HEK293 (cell line): ENCODE results near the gene SPACA7.

Experiments
- CTCF ChIA-PET: fragments of 350-600 bp; formaldehyde crosslinking; extraction: SDS; loops from one replicate; lab custom pipeline; 2021; ENCODE audit warnings: antibody characterized with exemption; lab: Yijun Ruan, JAX
- POLR2A ChIA-PET: fragments of 300-600 bp; formaldehyde crosslinking; extraction: SDS; loops from one replicate; lab custom pipeline; 2020; ENCODE audit warnings: antibody characterized with exemption, inconsistent platforms; lab: Yijun Ruan, JAX
- H3K27ac ChIP-seq: fragments of 200-500 bp; sonication (Bioruptor generic); 2 replicates; pipeline ENCODE4 v1.5.1; 2014; ENCODE audit warnings: low read depth, low read length, control low read depth, inconsistent platforms; ENCODE audit errors: extremely low read depth
- H3K36me3 ChIP-seq, 2 experiments: fragments of 200-500 bp in 1 of 2; sonication (Bioruptor generic) in 1 of 2; 1 replicate in 1 of 2; 2 replicates in 1 of 2; pipeline ENCODE4 v1.5.1; 2014 to 2017; ENCODE audit warnings: inconsistent platforms in 2 of 2, low read length in 2 of 2; ENCODE audit not compliant: control insufficient read depth in 2 of 2, insufficient read depth in 1 of 2
- H3K4me1 ChIP-seq: fragments of 200-500 bp; sonication (Bioruptor generic); 2 replicates; pipeline ENCODE4 v1.5.1; 2014; ENCODE audit warnings: mild to moderate bottlenecking, low read length, inconsistent platforms; ENCODE audit not compliant: control insufficient read depth, insufficient read depth
- H3K4me3 ChIP-seq: 2 replicates; pipeline ENCODE4 v1.5.1; 2011; ENCODE audit warnings: low read depth, mild to moderate bottlenecking, control low read depth, low read length, moderate library complexity
- H3K9me3 ChIP-seq: fragments of 200-500 bp; sonication (Bioruptor generic); 2 replicates; pipeline ENCODE4 v1.5.1; 2014; ENCODE audit warnings: low read depth, low read length, inconsistent platforms; ENCODE audit not compliant: control insufficient read depth, insufficient read depth
- BCL11A ChIP-seq: fragments of 450-650 bp; formaldehyde crosslinking; IDR thresholded peaks from 2 replicates; pipeline ENCODE4 v1.5.1; 2016; ENCODE audit warnings: low read depth, missing biosample characterization, missing genetic modification characterization
- EGR2 ChIP-seq: fragments of 450-650 bp; formaldehyde crosslinking; IDR thresholded peaks from 2 replicates; pipeline ENCODE4 v1.5.1; 2016; ENCODE audit warnings: low read depth, missing biosample characterization, missing genetic modification characterization
- FEZF1 ChIP-seq: fragments of 450-650 bp; formaldehyde crosslinking; IDR thresholded peaks from 2 replicates; pipeline ENCODE4 v1.5.1; 2016; ENCODE audit warnings: missing biosample characterization, missing genetic modification characterization
- KLF10 ChIP-seq: fragments of 450-650 bp; IDR thresholded peaks from 2 replicates; pipeline ENCODE4 v1.5.1; 2018; ENCODE audit warnings: missing biosample characterization, mild to moderate bottlenecking, missing genetic modification characterization
- OSR2 ChIP-seq: fragments of 450-650 bp; formaldehyde crosslinking; IDR thresholded peaks from 2 replicates; pipeline ENCODE4 v1.5.1; 2016; ENCODE audit warnings: missing biosample characterization, missing genetic modification characterization
- ZBTB20 ChIP-seq: fragments of 450-650 bp; formaldehyde crosslinking; IDR thresholded peaks from 2 replicates; pipeline ENCODE4 v1.5.1; 2016; ENCODE audit warnings: missing biosample characterization, missing genetic modification characterization
- ZNF132 ChIP-seq: fragments of 450-650 bp; formaldehyde crosslinking; IDR thresholded peaks from 2 replicates; pipeline ENCODE4 v1.5.1; 2017; ENCODE audit warnings: missing biosample characterization, missing genetic modification characterization, borderline replicate concordance
- ZNF26 ChIP-seq: fragments of 450-650 bp; formaldehyde crosslinking; IDR thresholded peaks from 2 replicates; pipeline ENCODE4 v1.5.1; 2016; ENCODE audit warnings: missing biosample characterization, missing genetic modification characterization
- ZNF280C ChIP-seq: fragments of 450-650 bp; formaldehyde crosslinking; IDR thresholded peaks from 2 replicates; pipeline ENCODE4 v1.5.1; 2016; ENCODE audit warnings: missing biosample characterization, missing genetic modification characterization
- ZNF280D ChIP-seq: fragments of 450-650 bp; formaldehyde crosslinking; IDR thresholded peaks from 2 replicates; pipeline ENCODE4 v1.5.1; 2016; ENCODE audit warnings: missing biosample characterization, missing genetic modification characterization
- ZNF292 ChIP-seq: fragments of 450-650 bp; formaldehyde crosslinking; IDR thresholded peaks from 2 replicates; pipeline ENCODE4 v1.5.1; 2016; ENCODE audit warnings: low read depth, missing biosample characterization, missing genetic modification characterization, borderline replicate concordance
- ZNF302 ChIP-seq: fragments of 450-650 bp; formaldehyde crosslinking; IDR thresholded peaks from 2 replicates; pipeline ENCODE4 v1.5.1; 2016; ENCODE audit warnings: missing biosample characterization, missing genetic modification characterization, low read depth
- ZNF473 ChIP-seq: fragments of 450-650 bp; formaldehyde crosslinking; IDR thresholded peaks from 2 replicates; pipeline ENCODE4 v1.5.1; 2017; ENCODE audit warnings: missing biosample characterization, missing genetic modification characterization
- ZNF48 ChIP-seq: fragments of 450-650 bp; formaldehyde crosslinking; IDR thresholded peaks from 2 replicates; pipeline ENCODE4 v1.5.1; 2016; ENCODE audit warnings: missing biosample characterization, missing genetic modification characterization
- ZNF610 ChIP-seq: fragments of 450-650 bp; formaldehyde crosslinking; IDR thresholded peaks from 2 replicates; pipeline ENCODE4 v1.5.1; 2016; ENCODE audit warnings: missing biosample characterization, missing genetic modification characterization, borderline replicate concordance
- ZNF658 ChIP-seq: fragments of 450-650 bp; formaldehyde crosslinking; IDR thresholded peaks from 2 replicates; pipeline ENCODE4; 2016; ENCODE audit warnings: missing biosample characterization, missing genetic modification characterization
- ZNF785 ChIP-seq: fragments of 450-650 bp; formaldehyde crosslinking; IDR thresholded peaks from 2 replicates; pipeline ENCODE4 v1.5.1; 2016; ENCODE audit warnings: missing biosample characterization, missing genetic modification characterization
- TF ChIP-seq, protein P1 (sequence below): fragments of 450-650 bp; formaldehyde crosslinking; IDR thresholded peaks from 2 replicates; pipeline ENCODE4 v1.5.1; 2017; ENCODE audit warnings: missing biosample characterization, missing genetic modification characterization
- TF ChIP-seq, protein P2 (sequence below): fragments of 450-650 bp; formaldehyde crosslinking; IDR thresholded peaks from 2 replicates; pipeline ENCODE4 v1.5.1; 2016; ENCODE audit warnings: missing biosample characterization, missing genetic modification characterization, low read depth

The SPACA7 gene

GRCh38 chr13:112330479-112331381 lies 45.4 kb upstream of the SPACA7 start:
- TF ChIP-seq ZBTB20 (tag by site-specific recombination) (no peak), BCL11A (tag by site-specific recombination) (no peak), FEZF1 (tag by site-specific recombination) (no peak), ZNF292 (tag by site-specific recombination) (no peak), ZNF473 (no peak), ZNF302 (tag by site-specific recombination) (no peak), ZNF785 (tag by site-specific recombination) (no peak)
- POLR2A ChIA-PET, result no interaction called here
- no peaks in the 10 kb centered on the region for H3K36me3 ChIP-seq
- no peaks in the 10 kb centered on the region for H3K4me1 ChIP-seq
- CTCF ChIA-PET, result no interaction called here
- no peaks in the 10 kb centered on the region for H3K9me3 ChIP-seq
- H3K27ac ChIP-seq, result no peak overlapping the region
- no peak overlapping the region for H3K4me3 ChIP-seq

DNA sequence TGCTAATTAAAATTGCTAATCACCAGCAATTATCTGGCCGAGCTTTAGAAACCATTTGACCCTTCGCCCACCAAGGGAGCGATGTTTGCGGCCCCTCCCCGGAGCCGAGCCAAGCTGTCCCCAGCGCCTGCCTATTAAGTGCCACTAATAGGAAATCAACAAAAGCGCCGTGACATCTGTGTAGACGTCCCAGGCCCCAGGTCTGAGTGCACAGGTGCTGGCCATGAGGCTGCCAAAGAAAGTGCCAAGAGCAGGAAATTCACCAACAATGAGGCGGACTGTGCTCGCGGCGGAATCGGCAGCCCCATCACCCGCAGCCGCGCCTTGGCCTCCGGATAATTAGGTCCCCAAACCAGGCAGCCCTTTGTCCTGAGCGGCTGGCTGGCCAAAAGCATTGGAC lies 44.5 kb upstream of the SPACA7 start:
- Histone ChIP-seq H3K27ac (no peak overlapping the region), H3K4me1 (no peaks in the 10 kb centered on the region), H3K9me3 (no peaks in the 10 kb centered on the region), H3K36me3 (no peaks in the 10 kb centered on the region)
- CTCF ChIA-PET, result no interaction called here
- POLR2A ChIA-PET, result no interaction called here
- no peak for TF ChIP-seq ZNF26
- TF ChIP-seq ZNF610 (tag by site-specific recombination), result no peak
- no peak for TF ChIP-seq ZNF658 (tag by site-specific recombination)
- TF ChIP-seq ZNF48 (tag by site-specific recombination), result no peak
- TF ChIP-seq OSR2 (tag by site-specific recombination), result no peak
- TF ChIP-seq BCL11A (tag by site-specific recombination), result no peak
- no peak for TF ChIP-seq ZNF280C (tag by site-specific recombination)
- TF ChIP-seq ZNF132 (tag by site-specific recombination), result no peak
- TF ChIP-seq, all 188 proteins: peak for 0
- no peak overlapping the region for H3K4me3 ChIP-seq

GRCh38 chr13:112332727-112333126 lies 43.4 kb upstream of the SPACA7 start:
- no peak overlapping the region for H3K4me3 ChIP-seq
- H3K27ac ChIP-seq, result no peak overlapping the region
- no peaks in the 10 kb centered on the region for H3K36me3 ChIP-seq
- H3K9me3 ChIP-seq, result no peaks in the 10 kb centered on the region
- ChIA-PET POLR2A (no interaction called here), CTCF (interaction anchor here (1.0 kb wide), 1 partner anchor 33 kb away, joined by 3 read pairs; no protein-coding TSS in a partner anchor)
- H3K4me1 ChIP-seq, result no peaks in the 10 kb centered on the region
- no peak for TF ChIP-seq ZNF280D
- TF ChIP-seq ZNF132 (tag by site-specific recombination), result no peak
- TF ChIP-seq, protein P1, sequence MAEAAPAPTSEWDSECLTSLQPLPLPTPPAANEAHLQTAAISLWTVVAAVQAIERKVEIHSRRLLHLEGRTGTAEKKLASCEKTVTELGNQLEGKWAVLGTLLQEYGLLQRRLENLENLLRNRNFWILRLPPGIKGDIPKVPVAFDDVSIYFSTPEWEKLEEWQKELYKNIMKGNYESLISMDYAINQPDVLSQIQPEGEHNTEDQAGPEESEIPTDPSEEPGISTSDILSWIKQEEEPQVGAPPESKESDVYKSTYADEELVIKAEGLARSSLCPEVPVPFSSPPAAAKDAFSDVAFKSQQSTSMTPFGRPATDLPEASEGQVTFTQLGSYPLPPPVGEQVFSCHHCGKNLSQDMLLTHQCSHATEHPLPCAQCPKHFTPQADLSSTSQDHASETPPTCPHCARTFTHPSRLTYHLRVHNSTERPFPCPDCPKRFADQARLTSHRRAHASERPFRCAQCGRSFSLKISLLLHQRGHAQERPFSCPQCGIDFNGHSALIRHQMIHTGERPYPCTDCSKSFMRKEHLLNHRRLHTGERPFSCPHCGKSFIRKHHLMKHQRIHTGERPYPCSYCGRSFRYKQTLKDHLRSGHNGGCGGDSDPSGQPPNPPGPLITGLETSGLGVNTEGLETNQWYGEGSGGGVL, result no peak
- TF ChIP-seq KLF10 (tag by site-specific recombination), result no peak
- TF ChIP-seq, protein P2, sequence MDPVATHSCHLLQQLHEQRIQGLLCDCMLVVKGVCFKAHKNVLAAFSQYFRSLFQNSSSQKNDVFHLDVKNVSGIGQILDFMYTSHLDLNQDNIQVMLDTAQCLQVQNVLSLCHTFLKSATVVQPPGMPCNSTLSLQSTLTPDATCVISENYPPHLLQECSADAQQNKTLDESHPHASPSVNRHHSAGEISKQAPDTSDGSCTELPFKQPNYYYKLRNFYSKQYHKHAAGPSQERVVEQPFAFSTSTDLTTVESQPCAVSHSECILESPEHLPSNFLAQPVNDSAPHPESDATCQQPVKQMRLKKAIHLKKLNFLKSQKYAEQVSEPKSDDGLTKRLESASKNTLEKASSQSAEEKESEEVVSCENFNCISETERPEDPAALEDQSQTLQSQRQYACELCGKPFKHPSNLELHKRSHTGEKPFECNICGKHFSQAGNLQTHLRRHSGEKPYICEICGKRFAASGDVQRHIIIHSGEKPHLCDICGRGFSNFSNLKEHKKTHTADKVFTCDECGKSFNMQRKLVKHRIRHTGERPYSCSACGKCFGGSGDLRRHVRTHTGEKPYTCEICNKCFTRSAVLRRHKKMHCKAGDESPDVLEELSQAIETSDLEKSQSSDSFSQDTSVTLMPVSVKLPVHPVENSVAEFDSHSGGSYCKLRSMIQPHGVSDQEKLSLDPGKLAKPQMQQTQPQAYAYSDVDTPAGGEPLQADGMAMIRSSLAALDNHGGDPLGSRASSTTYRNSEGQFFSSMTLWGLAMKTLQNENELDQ (tag by site-specific recombination), result no peak
- TF ChIP-seq EGR2, result no peak
